Activated CD4-positive, alpha-beta T cell treated with anti-CD3 and anti-CD28 coated beads, Interleukin-10, Interleukin-2, amounts not matched to agents 100 ng/mL and 50 ng/mL, durations not matched to agents 16 hours and 8 hours (primary cell): ENCODE measurements around the gene DCAF12.
"Not testable (repeated sequence)": the region's sequence is repeated elsewhere in the genome, so short reads cannot be mapped to it uniquely, and the experiment has no call there.

Experiments
- DNase-seq: peaks from one replicate; pipeline ENCODE4 v3.0.0-alpha.2; 2020

Gene DCAF12

DNA sequence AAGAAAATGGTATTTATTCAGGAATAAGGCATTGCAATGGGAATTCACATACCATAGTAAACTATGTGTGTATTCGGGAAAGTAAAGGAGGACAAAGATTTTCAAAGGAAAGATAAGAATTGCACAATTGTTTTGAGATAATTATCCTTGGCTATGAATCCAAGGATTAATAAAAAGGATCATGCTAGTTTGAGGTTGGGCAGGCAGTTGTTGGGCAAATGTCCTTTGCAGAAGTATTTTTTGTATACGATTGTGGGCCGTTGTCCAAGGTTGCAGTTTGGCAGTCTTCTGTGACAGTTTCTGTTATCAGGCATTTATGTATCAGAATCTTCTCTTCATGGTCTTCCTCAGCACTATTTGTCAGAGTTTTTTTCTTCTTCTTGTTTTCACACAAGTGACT lies 67.2 kb downstream of the DCAF12 start:
- no peak for DNase-seq

DNA sequence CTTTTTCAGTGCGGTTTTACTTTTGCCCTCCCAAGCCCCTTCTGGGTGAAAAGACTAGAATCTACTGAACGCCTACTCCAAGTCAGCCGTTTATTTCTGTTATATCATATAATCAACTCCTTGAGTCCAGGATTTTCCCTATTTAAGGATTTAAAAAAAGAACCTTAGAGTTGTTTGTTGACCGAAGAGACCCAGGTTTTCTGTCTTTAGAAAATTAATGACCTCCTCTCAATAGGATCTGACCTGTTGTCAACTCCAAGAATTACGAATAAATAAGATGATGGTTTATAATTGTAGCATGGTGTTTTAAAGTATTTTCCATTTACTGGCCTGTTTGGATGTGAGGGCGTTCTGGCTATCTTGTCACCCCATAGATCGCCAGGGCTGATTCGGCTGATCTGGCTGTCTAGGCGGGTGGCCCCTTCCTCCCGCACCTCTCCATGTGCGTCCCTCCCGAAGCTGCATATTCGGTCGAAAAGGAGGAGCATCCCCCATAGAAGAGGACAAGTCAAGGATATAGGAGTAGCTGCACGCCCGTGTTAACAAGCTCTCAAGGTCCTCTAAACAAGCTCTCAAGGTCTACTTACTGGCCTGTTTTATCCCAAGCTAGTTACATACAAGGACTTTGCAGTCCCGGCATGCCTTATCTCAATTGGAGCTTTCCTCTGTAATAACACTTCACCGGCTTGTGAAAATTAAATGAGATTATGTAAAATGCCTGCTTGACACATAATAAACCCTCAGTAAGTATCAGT lies 76.7 kb downstream of the DCAF12 start:
- DNase-seq, result no peak

DNA sequence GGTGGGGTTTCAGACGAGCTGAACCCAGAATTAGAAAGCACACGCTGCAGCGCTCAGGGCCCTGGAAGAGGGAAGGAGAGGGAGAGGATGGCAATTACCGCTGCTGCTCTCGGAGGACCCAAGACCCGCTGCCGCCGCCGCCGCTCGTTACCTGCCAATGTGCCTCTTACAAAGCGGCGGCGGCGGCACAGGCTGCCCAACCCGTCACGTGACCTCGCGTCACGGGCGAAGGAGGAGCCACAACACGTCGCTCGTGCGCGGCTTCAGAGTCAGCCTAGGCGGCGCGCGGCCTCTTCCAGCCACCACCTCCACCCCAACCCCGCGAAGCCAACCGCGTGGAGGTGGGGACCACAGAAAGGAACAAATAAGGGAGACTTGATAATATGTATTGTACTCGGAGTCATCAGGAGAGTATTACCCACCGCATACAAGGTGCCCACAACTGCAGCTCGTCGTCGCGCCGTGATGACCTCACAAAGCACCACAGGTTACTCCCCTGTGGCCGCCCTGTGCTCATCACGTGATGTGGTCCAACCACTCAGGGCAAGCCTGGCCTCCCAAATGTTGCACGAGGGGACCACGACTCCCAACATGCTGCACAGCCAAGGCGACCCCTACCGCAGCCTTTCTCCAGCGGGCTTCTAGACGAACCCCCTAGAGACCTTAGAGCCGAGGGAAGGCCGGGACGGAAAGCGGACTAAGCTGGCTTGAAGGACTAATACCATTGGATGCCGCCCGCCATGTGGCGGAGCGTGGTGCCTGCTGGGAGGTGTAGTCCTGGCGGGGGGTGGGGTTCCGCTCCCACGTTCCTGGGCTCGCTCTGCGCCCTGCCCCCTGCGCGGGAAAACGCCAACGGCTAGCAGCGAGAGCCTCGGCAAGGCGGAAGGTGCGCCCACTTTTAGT lies 77.5 kb downstream of the DCAF12 start, which contains the start of gene UBAP2:
UBAP2 (minus strand) TSS at position 161 of the 903 bp plus-strand sequence. CDS start 31,739 bp downstream, outside the sequence.
- DNase-seq, result peak; percentile 97

DNA sequence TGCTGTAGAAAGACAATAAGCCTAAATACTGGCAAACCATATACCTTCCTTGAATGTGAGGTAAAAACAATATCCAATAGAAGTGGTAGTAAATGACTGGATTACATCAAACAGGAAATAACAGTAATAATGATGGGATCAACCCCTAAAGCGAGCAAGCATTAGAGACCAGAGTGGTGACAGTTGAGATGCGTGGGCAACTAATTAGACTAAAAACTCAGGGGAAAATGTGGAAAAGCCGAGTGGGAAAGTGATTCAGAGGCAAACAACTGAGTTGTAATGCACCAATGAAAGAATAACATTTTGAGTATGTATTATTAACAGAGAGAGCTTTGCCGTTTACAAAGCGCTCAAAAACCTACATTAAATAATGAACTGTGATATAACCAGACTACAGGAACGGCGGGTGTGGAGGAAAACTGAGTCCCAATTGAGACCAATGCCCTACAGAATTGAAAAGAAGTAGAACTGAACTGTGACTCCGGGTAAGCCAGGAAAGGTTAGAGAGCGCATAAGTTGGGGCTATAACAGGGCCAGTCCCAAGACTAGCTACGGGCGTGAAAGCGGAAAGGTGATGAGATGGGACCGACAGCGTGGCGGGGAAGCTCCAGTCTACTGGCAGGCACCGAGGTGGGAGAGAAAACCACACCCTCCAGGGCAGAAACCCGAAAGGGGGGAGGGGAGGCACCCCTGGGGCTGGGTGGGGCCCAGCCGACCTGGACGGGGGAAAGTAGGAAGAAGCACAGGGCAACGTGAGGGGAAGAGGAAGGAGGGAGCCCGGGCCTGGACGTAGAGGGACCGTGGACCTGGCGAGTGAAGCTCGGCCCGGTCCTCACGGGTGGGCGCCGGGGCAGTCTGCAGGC lies 78.4 kb downstream of the DCAF12 start:
- peak; percentile 82 for DNase-seq

DNA sequence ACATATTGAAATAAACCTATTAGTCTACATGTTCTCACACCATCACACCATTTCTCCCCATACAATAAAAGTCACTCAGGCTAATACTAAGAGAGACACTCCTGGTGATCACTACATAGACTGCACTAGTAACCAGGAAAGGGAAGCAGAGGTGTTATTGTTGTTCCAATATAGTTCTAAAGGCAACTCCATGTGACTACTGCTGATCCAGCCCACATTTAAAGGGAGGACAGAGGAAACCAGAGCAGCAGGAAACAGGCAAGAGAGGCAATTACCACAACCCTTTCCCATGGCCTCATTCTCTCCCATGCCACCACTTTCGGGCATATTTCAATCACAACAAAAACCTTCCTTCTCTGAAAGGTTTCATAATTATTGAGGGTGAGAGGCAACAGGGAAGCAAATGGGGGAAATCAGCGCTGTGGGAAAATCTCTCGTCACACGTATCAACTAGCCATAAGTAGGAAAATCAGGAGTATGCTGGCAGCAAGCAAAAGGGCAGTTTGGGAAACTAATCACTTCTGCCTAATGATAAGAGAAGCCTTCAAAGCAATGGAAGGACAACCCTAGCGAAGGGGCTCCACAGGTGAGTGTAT lies 79.6 kb downstream of the DCAF12 start:
- DNase-seq, result peak; percentile 32

DNA sequence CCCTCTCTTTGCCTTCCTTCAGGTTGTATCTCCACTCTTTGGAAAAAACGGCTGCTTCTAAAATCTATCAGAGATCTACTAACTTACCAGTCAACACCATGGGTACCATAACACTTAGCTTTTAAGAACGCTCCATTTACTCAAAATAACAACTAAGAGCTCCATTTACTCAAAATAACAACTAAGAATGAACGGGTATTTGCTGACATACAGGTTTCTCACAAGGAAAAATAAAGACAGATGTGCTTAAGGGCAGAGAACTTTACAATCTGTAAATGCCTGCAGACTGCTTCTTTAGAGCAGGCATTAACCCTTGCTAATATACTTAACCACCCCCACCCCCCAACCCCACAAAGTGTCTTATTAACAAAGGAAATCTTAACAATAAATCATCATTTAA lies 80.6 kb downstream of the DCAF12 start:
- no peak for DNase-seq

DNA sequence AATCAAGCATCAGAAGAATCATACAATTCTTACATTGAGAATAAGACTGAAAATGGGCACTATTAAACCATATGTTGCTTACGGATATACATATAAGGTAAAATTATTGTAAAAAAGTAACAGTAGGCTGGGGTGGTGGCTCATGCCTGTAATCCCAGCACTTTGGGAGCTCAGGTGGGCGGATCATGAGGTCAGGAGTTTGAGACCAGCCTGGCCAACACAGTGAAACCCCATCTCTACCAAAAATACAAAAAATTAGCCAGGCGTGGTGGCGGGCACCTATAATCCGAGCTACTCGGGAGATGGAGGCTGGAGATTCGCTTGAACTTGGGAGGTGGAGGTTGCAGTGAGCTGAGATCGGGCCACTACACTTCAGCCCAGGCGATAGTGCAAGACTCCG lies 84.4 kb downstream of the DCAF12 start:
- not testable (repeated sequence) for DNase-seq

DNA sequence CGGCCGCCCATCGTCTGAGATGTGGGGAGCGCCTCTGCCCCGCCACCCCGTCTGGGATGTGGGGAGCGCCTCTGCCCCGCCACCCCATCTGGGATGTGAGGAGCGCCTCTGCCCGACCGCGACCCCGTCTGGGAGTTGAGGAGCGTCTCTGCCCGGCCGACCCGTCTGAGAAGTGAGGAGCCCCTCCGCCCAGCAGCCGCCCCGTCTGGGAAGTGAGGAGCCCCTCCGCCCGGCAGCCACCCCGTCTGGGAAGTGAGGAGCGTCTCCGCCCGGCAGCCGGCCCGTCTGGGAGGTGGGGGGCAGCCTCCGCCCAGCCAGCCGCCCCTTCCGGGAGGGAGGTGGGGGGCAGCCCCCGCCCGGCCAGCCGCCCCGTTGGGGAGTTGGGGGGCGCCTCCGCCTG lies 87.6 kb downstream of the DCAF12 start:
- DNase-seq, result not testable (repeated sequence)

DNA sequence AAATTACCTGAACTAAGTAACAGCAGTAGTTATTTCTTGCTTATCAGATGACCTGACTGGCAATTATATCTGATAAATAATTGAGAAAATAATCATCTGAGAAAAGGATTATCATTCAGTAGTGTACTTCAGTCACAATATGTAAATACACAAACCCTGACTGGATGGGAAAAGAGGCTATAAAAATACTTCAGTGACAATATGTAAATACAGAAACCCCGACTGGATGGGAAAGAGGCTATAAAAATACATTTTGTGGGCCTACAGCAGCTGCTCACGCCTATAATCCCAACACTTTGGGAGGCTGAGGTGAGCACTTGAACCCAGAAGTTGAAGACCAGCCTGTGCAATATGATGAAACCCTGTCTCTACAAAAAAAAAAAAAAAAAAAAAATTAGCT lies 88.9 kb downstream of the DCAF12 start:
- no peak for DNase-seq

DNA sequence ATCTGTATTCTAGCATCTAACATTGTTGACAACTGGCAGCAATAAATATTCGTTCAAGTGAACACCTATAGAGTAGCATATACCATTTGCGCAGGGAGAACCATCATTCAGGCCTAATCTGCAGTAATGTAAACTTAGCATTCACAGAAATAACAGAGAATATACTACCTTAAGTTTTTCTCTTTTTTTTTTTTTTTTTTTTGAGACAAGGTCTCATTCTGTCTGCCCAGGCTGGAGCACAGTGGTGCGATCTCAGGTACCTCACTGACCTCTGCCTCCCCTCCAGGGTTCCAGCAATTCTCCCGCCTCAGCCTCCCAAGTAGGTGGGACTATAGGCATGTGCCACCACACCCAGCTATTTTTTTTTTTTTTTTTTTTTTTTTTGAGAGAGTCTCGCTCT lies 89.9 kb downstream of the DCAF12 start:
- no peak for DNase-seq
